Superior temporal gyrus (tissue), 1 donor: Measurements from ENCODE around the gene SLMAP.

Source experiments
- DNase-seq: peaks from one replicate; pipeline ENCODE4 v3.0.0-alpha.2; 2016; ENCODE audit errors: extremely low spot score

Gene SLMAP

GRCh38 chr3:57893156-57893555 lies 137.0 kb downstream of the SLMAP start:
- no peak for DNase-seq

DNA sequence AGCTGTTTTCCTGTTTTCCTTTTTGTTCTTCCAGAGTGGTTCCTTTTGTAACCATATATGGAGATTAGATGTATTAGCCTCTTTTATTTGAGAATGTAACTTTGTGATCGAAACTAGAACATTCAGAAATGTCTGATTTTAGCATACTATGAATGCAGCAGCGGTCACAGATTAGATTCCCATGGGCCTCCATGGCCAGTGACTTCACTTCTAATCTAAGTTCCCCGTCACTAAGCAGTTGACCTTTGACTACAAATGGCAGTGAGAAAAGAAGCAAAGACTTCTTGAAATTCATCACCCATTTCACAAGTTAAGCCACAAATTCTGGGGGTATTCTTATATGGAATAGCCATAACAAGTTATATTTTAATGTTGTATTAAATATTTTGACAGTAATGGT lies 137.6 kb downstream of the SLMAP start:
- no peak for DNase-seq

DNA sequence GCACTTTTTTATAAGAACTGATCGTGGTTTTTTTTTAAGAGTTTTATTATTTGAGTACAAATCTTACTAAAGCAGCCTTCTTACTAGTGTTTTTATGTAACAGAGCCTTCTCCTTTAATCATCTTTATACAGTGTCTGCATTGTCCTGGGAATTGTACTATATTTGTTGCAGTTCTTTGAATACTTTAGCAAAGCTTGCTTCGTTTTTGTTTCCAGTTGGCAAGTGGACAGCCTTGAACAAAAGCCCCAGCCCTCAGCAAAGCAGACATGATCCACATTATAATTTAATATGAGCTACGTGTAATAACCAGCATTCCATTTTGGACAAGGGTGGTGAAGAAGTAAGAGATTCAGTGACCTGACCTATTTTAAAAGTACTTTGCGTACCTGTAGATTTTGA lies 139.9 kb downstream of the SLMAP start:
- DNase-seq: no peak

DNA sequence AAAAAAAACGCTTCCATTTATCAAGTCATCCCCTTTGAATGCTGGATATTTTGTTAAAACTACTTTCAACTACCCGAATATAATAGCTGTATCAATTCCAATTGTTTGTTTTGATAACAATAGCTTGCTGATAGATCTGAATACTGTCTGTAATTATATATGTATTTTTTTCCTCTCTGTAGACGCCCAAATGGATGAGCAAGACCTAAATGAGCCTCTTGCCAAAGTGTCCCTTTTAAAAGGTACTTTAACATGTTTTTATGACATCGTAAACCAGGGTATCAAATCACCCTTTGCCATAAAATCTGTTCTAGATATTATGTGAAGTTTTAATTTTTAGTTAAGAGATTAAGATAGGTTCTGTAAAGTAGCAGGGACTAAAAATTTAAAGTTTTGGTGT lies 140.6 kb downstream of the SLMAP start:
- no peak for DNase-seq

GRCh38 chr3:57900786-57901185 lies 144.7 kb downstream of the SLMAP start:
- no peak for DNase-seq

GRCh38 chr3:57903124-57903890 lies 147.2 kb downstream of the SLMAP start:
- no peak for DNase-seq

GRCh38 chr3:57910990-57911389 lies 154.9 kb downstream of the SLMAP start:
- DNase-seq: no peak

DNA sequence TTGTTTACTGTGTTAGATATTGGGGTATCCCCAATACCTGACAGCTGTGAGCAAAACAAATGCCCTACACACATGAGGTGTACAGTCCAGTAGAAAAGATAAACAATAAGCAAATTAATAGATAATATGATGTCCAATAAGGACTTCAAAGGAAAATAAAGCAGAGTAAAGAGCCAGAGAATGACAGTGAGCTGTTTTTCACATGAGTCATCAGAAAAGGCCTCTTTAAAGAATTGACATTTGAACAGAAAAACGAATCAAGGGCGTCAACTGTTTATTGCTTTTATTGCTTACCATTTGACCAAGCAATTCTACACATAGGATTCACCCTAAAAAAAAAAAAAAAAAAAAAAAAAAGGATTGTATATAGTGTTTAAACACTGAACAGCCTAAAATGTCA lies 155.5 kb downstream of the SLMAP start:
- DNase-seq: no peak

- DNase-seq: no peak
Observed at GRCh38 chr3:57917601-57918000, 161.5 kb downstream of the SLMAP start.

- no peak for DNase-seq
Observed at GRCh38 chr3:57918123-57918837, 162.2 kb downstream of the SLMAP start.

DNA sequence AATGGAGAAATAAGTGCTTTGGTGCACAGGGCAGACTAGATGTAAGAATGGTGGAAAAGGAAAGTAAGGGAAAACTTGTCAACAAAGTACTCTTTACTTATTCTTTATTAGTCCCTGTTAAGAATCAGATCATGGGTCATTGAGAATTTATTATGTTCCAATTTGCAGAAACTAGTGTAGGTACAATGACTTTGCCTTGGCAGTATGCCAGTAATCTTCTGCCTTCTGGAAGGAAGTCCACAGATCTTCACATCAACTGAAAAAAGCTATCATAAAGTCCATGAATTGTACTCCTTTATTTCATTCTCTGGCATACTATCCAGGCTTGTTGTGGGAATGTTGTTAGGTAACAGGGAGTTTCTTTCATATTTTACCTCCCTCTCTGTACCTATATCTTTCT lies 163.9 kb downstream of the SLMAP start:
- no peak for DNase-seq

- no peak for DNase-seq
Observed at GRCh38 chr3:57923101-57923500, 167.0 kb downstream of the SLMAP start.

- DNase-seq: no peak
Observed at GRCh38 chr3:57923752-57924151, 167.6 kb downstream of the SLMAP start.

DNA sequence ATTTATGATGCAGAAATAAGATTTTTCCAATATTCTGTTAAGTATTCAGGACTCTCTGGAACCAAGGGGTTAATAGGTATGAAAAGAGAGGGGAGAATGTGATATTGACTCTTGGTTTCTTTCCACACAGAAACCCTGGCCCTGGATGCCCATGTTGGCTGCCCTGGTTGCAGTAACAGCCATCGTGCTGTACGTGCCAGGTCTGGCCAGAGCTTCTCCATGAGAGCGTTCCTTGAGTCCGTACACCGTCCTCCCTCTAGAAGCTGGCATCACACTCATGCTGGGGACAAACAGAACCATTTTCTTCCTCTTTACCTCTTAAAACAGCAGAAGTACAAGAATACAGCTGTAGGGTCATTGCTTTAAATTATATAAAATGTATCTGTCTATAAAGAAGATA lies 171.1 kb downstream of the SLMAP start:
- DNase-seq: no peak

DNA sequence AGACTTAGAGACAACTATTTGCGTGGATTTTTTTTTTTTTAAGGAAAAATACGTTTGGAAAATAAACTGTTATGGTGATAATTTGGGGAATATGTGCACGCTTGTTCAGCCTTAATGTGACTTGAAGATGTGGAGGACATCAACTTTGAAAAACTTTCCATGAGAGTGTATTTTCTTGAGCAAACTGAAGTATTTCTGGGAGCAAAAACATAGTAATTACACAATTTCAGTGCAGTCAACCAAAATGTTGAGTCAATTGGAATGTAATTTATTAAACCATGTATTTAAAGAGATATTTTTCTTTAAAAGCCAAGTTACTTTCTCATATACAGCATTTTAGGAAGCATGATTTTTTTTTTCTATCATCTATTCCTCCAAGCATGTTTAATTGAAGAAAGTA lies 171.8 kb downstream of the SLMAP start:
- DNase-seq: no peak

DNA sequence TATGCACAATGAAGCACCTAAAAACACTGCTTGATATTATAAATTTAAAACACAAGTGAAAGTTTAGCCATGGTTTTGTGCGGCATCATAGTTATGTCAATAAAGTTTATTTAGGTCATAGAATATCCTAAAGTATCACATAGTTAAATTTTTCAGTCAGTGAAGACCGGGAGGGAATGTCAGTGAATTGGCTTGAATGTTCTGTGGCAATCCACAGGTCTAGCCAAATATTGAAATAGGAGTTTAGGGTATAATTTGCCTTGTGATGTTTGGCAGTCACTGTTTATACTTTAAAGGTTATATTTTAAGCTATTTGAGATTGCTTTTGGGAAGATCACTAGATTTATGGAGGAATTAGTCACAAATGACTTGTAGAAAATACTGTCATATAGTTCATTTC lies 172.4 kb downstream of the SLMAP start:
- DNase-seq: no peak

- no peak for DNase-seq
Observed at GRCh38 chr3:57929988-57930387, 173.9 kb downstream of the SLMAP start.

- DNase-seq: no peak
Observed at GRCh38 chr3:57933602-57934001, 177.5 kb downstream of the SLMAP start.

GRCh38 chr3:57934373-57934772 lies 178.3 kb downstream of the SLMAP start:
- no peak for DNase-seq

GRCh38 chr3:57935539-57935938 lies 179.4 kb downstream of the SLMAP start:
- DNase-seq: no peak

GRCh38 chr3:57937092-57937491 lies 181.0 kb downstream of the SLMAP start:
- no peak for DNase-seq

DNA sequence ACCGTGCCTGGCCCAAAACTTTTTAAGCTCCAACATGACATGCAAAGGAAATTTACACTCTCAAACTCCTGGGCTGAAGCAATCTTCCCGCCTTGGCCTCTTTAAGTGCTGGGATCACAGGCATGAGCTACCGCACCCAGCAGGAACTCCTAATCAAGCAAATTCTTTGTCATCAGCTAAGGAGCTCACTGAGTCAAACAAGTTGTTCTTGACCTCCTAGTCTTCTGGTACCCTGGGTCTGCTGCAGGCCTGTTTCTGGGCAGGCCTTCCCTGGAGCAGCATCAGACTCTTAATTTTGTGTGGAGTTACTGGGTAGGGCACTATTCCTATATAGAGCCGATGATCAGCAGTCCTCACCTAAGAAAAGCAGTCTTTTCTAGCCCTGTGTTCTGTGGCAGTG lies 183.7 kb downstream of the SLMAP start:
- DNase-seq: no peak

- no peak for DNase-seq
Observed at GRCh38 chr3:57942388-57942787, 186.3 kb downstream of the SLMAP start.
